ENCODE results near the gene SUN5.
"Not testable (repeated sequence)": the region's sequence is repeated elsewhere in the genome, so short reads cannot be mapped to it uniquely, and the experiment has no call there.

SUN5 gene

GRCh38 chr20:32977281-32978008, 26.8 kb downstream of the SUN5 start:
- no peak for DNase-seq (ENCODE audit: low spot score)

DNA sequence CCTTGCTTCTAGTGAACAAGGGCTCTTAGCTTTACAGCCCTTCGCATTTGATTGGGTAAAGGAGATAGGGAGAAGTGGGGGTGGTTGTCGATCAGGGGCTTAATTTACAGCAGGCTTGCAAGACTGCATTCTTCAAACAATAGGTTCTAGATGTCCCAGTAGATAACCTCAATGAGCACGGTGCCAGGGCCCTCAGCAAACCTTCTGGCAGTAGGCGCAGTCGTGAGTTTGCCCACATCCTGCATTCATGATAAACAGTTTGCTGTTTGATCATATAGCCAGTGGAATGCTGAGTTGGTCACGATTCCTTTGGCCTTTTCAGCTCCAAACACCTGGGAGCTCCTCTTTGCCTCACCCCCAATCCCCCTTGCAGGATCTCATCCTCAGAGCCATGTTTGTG, 27.5 kb downstream of the SUN5 start:
- DNase-seq (ENCODE audit: low spot score), result no peak

DNA sequence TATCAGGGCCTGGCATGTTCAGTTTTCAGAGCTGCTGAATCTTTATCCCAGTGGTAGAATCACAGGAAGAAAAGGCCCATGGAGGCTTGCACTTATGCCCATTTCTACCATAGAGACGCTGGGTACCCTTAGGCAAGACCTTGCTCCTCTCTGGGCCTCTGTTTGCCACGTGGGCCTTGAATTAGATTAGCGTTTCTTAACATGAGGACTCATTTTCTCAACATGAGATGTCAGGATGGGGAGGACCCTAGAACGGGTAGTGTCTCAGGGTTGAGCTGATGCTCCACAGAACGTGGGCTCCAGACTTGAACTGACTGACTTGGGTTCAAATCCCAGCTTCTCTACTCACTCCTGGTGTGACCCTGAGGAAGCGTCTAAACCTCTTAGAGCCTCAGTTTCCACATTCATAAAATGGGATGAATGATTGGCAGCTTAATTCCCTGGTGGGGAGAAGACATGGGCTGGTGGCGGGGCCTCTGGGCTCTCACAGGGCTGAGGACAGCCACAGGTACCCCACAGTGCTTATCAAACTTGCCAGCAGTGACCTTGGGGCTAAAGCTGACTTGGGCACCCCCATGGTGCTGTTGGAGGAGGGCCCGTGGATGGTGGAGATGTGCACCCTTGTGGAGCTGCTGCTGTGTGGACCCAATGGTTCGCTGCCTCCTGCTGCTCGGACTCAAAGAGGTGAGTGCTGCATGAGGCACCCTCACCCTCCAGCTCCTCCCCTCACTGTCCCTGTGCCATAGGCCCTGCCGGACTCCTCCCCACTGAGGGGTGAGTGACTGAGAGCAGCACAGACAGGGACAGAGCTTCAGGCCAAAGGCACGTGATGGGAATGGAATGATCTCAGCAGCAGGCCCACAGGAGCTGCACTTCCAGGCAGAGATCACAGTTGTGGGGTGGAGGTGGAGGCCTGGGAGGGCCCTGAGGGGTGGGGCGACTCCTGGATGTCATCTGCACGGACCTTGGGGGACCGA, 28.2 kb downstream of the SUN5 start:
- DNase-seq (ENCODE audit: low spot score), result no peak

DNA sequence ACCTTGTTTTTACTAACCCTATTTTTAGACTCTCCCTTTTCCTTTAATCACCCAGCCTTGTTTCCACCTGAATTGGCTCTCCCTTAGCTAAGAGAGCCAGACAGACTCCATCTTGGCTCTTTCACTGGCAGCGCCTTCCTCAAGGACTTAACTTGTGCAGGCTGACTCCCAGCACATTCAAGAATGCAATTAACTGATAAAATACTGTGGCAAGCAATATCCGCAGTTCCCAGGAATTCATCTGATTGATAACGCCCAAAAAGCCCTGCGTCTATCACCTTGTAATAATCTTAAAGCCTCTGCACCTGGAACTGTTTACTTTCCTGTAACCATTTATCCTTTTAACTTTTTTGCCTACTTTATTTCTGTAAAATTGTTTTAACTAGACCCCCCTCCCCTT, 29.1 kb downstream of the SUN5 start:
- not testable (repeated sequence) for DNase-seq (ENCODE audit: low spot score)

DNA sequence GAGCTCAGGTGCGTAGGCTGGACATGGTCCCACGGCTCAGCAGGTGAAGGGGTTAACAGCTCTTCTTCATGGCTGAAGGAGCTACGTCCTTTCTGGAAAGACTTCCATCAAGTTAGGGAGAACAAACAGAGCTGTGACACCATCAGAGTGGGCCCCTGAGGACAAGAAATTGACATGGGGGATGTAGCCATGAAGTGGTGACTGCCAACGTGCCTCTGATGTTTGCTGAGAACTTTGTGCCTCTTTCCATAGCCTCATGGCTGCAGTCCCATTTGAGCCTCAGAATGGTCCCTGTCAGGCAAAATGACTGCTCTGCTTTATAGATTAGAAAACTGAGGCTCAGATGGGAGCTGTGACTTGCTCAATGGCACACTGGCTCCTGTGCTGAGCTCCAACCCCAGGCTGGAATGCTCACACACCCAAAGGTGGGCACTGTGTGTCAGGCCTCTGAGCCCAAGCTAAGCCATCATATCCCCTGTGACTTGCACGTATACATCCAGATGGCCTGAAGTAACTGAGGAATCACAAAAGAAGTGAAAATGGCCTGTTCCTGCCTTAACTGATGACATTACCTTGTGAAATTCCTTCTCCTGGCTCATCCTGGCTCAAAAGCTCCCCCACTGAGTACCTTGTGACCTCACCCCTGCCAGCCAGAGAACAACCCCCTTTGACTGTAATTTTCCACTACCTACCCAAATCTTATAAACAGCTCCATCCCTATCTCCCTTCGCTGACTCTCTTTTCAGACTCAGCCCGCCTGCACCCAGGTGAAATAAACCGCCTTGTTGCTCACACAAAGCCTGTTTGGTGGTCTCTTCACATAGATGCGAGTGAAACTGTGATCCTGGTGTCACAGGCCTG, 29.8 kb downstream of the SUN5 start:
- not testable (repeated sequence) for DNase-seq (ENCODE audit: low spot score)

DNA sequence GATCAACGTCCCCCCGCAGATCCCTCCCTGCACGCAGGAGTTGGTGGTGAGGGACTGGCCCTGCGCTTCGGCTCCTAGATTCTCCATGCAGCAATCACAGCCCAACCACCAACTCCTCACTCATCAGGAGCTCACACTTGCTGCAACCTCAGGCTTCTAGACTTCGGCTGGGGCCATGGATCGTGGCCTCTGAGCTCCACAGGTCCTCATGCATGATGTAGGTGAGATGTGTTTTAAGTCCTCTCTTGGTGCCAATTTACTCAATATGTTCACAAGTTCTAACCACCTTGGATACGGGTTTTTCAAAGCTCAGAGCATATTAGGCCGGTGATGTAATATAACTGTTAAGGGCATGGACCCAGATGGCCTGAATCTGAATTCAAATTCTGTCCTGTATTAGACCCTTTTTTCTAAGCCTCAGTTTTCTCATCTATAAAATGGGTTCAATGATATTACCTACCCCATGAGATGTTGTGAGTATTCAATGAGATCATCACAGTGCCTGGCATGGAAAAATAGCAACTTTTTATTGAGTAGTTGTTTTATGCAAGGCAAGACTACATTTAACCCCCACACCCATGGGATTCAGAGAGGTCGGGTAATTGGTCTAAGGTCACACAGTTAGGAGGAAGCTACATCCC, 31.0 kb downstream of the SUN5 start:
- DNase-seq (ENCODE audit: low spot score), result no peak

DNA sequence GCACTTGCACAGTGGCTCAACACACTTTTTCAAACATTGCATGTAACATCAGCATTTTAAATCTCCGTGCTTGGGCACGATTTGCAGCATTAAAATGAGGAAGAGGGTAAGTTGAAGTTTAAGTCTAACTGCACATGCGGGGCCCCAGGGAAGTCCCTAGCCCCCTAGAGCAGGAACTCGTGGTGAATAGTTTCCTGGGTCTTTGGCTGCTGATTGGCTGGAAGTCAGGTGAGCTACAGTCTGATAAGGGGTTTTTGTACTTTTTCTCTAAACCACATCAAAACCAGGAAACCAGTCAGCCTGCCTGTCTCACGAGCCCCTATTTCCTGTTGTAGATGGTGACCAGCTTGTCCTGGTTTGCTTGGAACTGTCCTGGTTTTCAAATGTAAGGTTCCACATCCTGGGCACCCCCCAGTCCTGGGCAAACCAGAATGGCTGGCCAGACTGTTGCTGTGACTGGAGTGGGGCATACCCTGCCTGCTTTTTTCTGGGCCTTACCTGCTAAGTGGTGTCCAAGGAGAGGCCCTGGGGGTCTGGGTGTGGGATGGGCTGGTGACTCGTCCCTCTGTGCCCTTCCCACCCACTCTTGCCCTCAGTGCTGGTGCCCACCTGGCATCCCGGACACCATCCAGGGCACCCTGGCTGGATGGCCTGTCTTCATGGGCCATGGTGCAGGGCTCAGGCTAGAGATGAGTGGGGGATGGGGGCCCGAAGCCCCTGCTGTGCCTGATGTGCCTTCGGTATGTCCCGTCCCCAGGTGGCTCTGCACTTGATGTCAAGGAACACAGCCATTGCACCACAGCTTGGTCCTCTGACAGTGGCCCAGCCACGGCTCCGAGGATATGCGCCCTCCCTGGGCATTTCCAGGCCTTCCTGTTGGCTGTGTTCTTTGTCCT, 31.8 kb downstream of the SUN5 start:
- no peak for DNase-seq (ENCODE audit: low spot score)

GRCh38 chr20:32971703-32972161, 32.5 kb downstream of the SUN5 start:
- DNase-seq (ENCODE audit: low spot score), result no peak

- DNase-seq (ENCODE audit: low spot score), result no peak
Observed at GRCh38 chr20:32970973-32971300, 33.3 kb downstream of the SUN5 start.

DNA sequence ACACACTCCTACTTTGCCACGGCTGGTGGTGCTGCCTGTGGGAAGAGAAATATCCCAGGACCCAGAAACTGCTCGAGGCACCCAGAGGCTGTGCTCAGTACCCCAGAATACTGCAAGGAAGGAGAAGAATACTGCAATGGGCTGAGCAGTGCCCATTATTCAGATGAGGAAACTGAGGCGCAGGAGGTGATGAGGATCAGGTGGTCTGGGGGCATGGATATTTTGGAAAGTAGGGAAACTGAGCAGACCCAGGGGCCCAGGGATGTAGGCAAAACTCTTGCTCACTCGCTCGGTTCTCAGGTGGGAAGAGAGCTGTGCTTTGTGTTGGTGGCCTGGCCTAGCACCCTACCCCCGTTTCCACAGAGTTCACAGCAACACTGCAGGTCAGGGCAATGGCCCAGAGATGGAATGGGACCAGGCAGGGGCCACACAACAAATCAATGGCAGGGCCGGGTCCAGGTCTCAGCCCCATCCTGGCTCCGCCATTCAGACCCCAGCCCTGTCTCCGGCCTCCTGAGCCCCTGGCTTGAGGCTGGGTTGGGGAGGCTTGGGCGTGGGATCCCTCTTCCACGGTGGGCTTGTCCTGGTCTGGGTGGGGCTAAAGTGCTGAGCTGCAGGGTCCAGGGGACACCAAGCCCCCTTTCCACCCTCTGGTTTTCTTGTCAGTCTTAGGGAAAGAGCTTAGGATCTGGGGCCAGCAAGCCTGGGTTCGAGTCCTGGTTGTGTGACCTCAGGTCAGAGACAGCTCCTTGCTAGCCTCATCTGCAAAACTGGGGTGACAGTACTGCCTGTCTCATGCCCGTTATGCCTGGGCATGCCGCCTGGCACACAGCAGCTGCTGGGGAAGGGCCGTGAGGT, 33.9 kb downstream of the SUN5 start:
- no peak for DNase-seq (ENCODE audit: low spot score)

- DNase-seq (ENCODE audit: low spot score), result no peak
Observed at GRCh38 chr20:32969356-32970114, 34.7 kb downstream of the SUN5 start.

DNA sequence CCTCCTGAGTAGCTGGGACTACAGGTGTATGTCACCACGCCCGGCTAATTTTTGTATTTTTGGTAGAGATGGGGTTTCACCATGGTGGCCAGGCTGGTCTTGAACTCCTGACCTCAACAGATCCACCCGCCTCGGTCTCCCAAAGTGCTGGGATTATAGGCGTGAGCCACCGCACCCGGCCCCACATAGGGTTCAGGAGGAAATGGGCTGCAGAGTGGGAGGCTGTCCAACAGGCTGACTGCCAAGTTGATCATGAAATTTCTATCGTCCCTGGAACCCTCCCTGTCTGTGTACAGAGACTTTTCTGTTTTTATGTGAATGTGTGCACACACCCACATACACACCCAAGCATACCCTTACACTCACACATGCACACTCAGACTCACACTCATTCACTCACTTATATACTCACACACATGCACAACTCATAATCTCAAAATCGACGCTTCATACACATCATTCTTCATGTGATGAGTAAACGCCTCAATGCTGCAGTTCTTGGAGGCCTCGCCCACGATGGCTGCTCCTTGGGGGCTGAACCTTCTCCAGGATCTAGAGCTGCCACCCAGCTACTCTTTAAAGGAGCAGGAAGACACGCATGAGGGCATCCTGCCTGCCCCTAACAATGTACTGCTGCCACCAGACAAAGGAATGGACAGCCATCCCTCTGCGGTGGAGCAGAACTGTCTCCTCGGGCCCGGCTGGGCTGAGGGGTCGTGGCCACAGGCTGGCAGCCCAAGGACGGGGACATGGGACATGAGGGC, 35.6 kb downstream of the SUN5 start:
- DNase-seq (ENCODE audit: low spot score), result no peak

DNA sequence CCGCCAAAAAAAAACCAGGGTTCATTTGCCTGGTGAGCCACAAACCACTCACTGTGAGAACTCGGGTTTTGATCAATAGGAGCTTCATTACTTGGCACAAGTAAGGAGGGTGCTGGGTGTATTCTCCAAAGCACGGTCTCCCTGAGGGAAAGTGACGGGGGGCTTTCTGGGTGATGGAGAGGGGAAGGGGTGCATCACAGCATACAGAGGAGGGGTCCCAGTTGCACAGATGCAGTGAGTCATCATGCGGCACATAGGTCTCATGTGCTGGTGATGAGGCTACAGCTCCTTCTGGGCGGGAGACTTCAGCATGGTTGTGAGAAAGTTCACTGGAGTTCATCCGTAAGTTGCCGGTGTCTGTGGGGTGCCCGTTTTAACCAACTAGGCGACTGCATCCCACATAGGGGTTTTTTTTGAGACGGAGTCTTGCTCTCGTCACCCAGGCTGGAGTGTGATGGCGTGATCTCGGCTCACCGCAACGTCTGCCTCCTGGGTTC, 36.2 kb downstream of the SUN5 start:
- DNase-seq (ENCODE audit: low spot score), result no peak

GRCh38 chr20:32966881-32967781, 37.1 kb downstream of the SUN5 start:
- no peak for DNase-seq (ENCODE audit: low spot score)

GRCh38 chr20:32966382-32966781, 37.9 kb downstream of the SUN5 start:
- DNase-seq (ENCODE audit: low spot score), result no peak

DNA sequence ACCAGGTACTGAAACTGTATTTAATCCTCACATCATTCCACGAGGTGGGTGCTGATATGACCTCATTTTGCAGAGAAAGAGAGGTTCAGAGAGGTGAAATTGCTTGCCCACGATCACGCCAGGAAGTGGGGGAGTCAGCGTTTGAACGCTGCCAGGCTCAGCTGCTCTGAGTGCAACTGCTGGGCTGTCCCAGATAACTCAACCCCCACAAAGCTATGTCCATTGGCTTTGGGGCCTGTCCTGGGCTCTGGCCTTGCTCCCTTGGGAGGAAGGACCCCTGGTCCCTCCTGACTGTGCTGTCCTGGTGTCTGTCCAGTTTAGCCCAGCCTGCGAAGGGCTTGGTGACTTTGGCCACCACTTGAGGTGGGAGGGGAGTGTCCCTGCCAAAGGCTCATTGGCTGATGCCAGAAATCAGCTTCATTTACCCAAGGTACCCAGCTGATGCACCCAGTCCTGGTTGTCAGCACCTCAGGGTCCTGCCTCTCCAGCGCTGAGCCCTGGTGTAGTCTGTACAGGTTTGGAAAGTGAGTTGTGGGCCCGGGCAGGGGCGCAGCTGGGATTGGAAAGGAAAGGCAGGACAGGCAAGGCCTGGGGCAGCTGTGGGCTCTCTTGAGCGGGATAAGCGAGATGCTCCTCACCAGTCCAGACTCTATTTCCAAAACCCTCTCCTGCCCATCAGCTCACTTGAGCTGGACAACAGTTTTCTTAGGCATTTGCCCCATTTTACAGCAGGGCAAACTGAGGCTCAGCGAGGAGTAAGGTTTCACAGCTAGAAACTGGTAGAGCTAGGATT, 38.5 kb downstream of the SUN5 start:
- no peak for DNase-seq (ENCODE audit: low spot score)
